ENCODE data around the gene PCDHAC2.

DNA sequence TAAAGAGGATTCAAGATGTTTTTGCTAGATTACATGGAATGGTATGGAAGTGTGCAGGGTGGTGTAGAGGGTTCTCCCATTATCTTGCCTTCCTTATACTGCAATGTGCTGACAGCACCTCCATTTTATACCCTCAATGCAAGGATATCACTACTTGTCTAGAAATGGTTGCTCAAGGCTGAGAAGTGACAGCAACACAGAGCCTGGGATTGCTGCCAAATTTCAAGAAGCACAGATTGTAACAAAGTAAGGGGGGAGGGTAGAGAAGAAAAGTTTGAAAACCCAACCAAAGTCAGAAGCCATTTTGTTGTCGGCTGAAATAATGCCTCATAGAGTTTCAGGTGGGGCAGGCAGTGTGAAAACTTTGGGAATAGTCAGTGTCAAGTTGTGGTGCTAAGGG lies 29.8 kb downstream of the PCDHAC2 start:
- TF ChIP-seq, protein P1, sequence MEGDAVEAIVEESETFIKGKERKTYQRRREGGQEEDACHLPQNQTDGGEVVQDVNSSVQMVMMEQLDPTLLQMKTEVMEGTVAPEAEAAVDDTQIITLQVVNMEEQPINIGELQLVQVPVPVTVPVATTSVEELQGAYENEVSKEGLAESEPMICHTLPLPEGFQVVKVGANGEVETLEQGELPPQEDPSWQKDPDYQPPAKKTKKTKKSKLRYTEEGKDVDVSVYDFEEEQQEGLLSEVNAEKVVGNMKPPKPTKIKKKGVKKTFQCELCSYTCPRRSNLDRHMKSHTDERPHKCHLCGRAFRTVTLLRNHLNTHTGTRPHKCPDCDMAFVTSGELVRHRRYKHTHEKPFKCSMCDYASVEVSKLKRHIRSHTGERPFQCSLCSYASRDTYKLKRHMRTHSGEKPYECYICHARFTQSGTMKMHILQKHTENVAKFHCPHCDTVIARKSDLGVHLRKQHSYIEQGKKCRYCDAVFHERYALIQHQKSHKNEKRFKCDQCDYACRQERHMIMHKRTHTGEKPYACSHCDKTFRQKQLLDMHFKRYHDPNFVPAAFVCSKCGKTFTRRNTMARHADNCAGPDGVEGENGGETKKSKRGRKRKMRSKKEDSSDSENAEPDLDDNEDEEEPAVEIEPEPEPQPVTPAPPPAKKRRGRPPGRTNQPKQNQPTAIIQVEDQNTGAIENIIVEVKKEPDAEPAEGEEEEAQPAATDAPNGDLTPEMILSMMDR (IDR thresholded peaks at IDR 0.05), result no peak
- TF ChIP-seq EZH2 (IDR thresholded peaks at IDR 0.05), result no peak
- TF ChIP-seq EZH2phosphoT487 (IDR thresholded peaks at IDR 0.05), result no peak

Measured in neural progenitor cell (in vitro differentiated cells).